ENCODE measurements around the gene TMTC2. TPM values are rescaled to one million over a fixed set of nuclear protein-coding genes. Genes with fewer than 3 reads are reported as not detected.

The TMTC2 gene
- total RNA-seq, 1 donor from 2014 or later, result 2.2 TPM

DNA sequence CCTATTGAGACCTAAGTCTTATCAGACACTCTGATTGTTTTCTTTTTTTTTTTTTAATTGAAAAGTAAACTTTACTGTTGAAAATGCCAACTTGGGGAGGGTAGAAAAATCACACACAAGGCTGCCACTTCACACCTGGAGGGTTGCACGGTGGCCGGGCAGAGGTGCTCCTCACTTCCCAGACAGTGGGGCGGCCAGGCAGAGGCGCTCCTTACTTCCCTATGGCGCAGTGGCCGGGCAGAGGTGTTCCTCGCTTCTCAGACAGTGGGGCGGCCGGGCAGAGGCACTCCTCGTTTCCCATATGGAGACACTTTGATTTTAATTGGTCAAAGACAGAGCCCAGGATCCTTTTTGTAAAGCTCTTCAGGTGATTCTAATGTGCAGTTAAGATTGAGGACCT is 399.3 kb downstream of the TMTC2 start:
- H3K4me3 Mint-ChIP-seq, result no peak overlapping the region
- no peak for ATAC-seq (ENCODE audit: low read depth)
- H3K27ac Mint-ChIP-seq, result no peak overlapping the region
- no peak for DNase-seq
- no peaks in the 10 kb centered on the region for H3K36me3 Mint-ChIP-seq (ENCODE audit: low read depth)
- H3K9me3 Mint-ChIP-seq, result no peaks in the 10 kb centered on the region
- ChIA-PET POLR2A (no interaction called here), CTCF (no interaction called here)
- H3K27me3 Mint-ChIP-seq, result no peaks in the 10 kb centered on the region
- TF ChIP-seq, protein P1, sequence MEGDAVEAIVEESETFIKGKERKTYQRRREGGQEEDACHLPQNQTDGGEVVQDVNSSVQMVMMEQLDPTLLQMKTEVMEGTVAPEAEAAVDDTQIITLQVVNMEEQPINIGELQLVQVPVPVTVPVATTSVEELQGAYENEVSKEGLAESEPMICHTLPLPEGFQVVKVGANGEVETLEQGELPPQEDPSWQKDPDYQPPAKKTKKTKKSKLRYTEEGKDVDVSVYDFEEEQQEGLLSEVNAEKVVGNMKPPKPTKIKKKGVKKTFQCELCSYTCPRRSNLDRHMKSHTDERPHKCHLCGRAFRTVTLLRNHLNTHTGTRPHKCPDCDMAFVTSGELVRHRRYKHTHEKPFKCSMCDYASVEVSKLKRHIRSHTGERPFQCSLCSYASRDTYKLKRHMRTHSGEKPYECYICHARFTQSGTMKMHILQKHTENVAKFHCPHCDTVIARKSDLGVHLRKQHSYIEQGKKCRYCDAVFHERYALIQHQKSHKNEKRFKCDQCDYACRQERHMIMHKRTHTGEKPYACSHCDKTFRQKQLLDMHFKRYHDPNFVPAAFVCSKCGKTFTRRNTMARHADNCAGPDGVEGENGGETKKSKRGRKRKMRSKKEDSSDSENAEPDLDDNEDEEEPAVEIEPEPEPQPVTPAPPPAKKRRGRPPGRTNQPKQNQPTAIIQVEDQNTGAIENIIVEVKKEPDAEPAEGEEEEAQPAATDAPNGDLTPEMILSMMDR (IDR thresholded peaks at IDR 0.05), result no peak
- no peaks in the 10 kb centered on the region for H3K4me1 Mint-ChIP-seq
- intact Hi-C loops (cut with micrococcal nuclease), result no loop called here

DNA sequence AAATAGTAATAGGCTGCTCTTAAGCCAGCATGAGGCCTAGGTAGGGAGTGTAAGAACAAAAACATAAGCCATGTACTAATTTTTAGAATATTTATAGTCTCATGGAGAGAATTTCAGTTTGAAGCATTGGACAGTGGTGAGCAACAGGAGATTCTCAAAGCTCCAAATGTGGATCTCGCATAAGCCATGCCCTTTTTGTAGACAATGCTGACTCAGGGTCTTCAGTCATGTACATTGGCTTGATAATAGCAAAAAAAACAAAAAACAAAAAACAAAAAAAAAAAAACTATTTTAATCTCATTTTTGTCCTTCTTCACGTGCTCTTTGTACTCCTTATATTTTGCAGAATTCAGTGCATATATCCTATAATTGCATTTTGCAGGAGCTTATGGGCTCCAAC is 402.9 kb downstream of the TMTC2 start:
- Mint-ChIP-seq H3K36me3 (ENCODE audit: low read depth) (no peaks in the 10 kb centered on the region), H3K27ac (no peak overlapping the region), H3K4me1 (no peaks in the 10 kb centered on the region), H3K4me3 (no peak overlapping the region), H3K27me3 (no peaks in the 10 kb centered on the region), H3K9me3 (peaks cover under 1% of the 10 kb centered on the region)
- intact Hi-C loops (cut with micrococcal nuclease), result no loop called here
- no peak for DNase-seq
- ATAC-seq (ENCODE audit: low read depth), result no peak
- ChIA-PET CTCF (no interaction called here), POLR2A (no interaction called here)
- TF ChIP-seq, protein P1 (IDR thresholded peaks at IDR 0.05), result no peak

DNA sequence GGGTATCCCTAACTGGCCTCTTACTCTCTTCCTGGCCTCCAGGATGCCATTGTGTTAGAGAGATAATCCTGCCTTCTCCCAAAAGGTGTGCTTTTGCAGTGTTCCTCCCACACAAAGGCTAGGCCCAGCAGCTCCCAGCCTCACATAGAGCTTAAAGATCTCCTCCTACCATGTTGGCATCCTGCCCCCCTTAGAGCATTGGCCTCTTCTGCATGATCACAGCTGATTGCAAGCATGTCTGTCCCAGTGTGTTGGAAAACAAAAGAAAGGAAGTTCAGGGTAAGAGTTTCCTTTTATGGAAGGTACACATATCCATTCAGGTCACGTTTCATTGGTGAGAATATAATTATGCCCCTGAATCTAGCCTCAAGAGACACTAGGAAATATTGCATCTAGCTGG is 405.4 kb downstream of the TMTC2 start:
- CTCF ChIA-PET, result no interaction called here
- no peaks in the 10 kb centered on the region for H3K36me3 Mint-ChIP-seq (ENCODE audit: low read depth)
- no peaks in the 10 kb centered on the region for H3K27me3 Mint-ChIP-seq

DNA sequence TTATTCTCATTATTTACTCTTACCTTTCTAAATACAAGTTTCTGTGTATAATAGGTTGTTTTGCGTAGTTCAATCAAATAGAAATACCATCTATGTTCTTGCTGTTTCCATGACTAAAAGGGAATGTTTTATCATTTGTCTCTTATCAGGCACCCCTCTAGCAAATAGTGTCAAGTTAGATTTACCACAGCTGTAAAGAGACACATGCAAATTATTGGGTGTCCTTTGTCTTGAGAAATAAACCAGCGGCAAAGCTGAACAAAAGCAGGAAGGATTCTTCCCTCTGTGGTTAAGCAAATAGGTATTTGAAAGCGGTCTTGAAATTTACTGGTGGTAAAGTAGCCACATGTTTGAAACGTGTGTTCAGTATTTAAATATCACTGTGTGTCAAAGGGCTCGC is 405.9 kb downstream of the TMTC2 start:
- POLR2A ChIA-PET, result no interaction called here
- DNase-seq (no peak), ATAC-seq (ENCODE audit: low read depth) (no peak)
- Mint-ChIP-seq H3K4me3 (no peak overlapping the region), H3K27me3 (no peaks in the 10 kb centered on the region), H3K36me3 (ENCODE audit: low read depth) (no peaks in the 10 kb centered on the region), H3K27ac (no peak overlapping the region), H3K9me3 (peaks cover 6% of the 10 kb centered on the region), H3K4me1 (no peaks in the 10 kb centered on the region)
- TF ChIP-seq, protein P1 (IDR thresholded peaks at IDR 0.05), result no peak
- intact Hi-C loops (cut with micrococcal nuclease), result no loop called here
- CTCF ChIA-PET, result no interaction called here

More for the DNA sequence above, 405.4 kb downstream of the TMTC2 start:
- H3K4me1 Mint-ChIP-seq, result no peaks in the 10 kb centered on the region
- H3K4me3 Mint-ChIP-seq, result no peak overlapping the region
- no peak for DNase-seq
- TF ChIP-seq, protein P1 (IDR thresholded peaks at IDR 0.05), result no peak
- no peak overlapping the region for H3K27ac Mint-ChIP-seq
- POLR2A ChIA-PET, result no interaction called here
- intact Hi-C loops (cut with micrococcal nuclease), result no loop called here
- no peak for ATAC-seq (ENCODE audit: low read depth)
- peaks cover 6% of the 10 kb centered on the region for H3K9me3 Mint-ChIP-seq

DNA sequence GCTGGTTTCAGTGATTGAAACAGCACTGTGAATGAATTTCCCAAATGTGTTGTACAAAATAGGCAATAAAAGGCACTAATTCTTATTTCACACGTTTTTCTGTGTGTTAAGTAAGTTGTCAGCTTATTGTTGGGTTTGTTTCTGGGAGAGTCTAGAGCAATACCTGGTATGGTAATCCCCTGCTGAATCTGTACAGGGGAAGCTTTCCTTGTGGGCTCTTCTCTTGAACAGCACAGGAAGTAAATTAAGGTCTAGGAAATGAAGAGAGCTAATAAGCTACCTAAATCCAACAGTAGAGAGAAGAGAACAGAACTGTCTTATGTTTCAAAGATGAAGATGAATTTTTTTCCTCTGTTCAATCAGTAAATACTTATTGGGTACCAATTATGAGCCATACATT is 406.7 kb downstream of the TMTC2 start:
- Mint-ChIP-seq H3K4me3 (no peak overlapping the region), H3K4me1 (no peaks in the 10 kb centered on the region), H3K36me3 (ENCODE audit: low read depth) (no peaks in the 10 kb centered on the region), H3K9me3 (peaks cover 6% of the 10 kb centered on the region), H3K27me3 (no peaks in the 10 kb centered on the region), H3K27ac (no peak overlapping the region)
- ATAC-seq (ENCODE audit: low read depth) (no peak), DNase-seq (no peak)
- intact Hi-C loops (cut with micrococcal nuclease), result no loop called here
- TF ChIP-seq, protein P1 (IDR thresholded peaks at IDR 0.05), result no peak
- POLR2A ChIA-PET, result no interaction called here
- CTCF ChIA-PET, result no interaction called here

All from activated B cell treated with CpG ODN at 0.5 μM for 24 hours (primary cell).